Mucosa of stomach (tissue), 1 donor: Measurements from ENCODE around the gene WDR46.

Source experiments
- H3K27me3 ChIP-seq: one replicate; pipeline ENCODE4 v1.7.0; 2013; ENCODE audit warnings: mild to moderate bottlenecking, low read length; ENCODE audit not compliant: control insufficient read depth, insufficient read depth
- H3K36me3 ChIP-seq: one replicate; pipeline ENCODE4 v1.7.0; 2013; ENCODE audit warnings: low read length; ENCODE audit not compliant: control insufficient read depth, insufficient read depth
- H3K4me1 ChIP-seq: one replicate; pipeline ENCODE4 v1.7.0; 2013; ENCODE audit warnings: mild to moderate bottlenecking, low read length; ENCODE audit not compliant: control insufficient read depth, insufficient read depth
- H3K4me3 ChIP-seq: one replicate; pipeline ENCODE4 v1.7.0; 2013; ENCODE audit warnings: low read length
- H3K9ac ChIP-seq: one replicate; pipeline ENCODE4 v1.7.0; 2013; ENCODE audit warnings: mild to moderate bottlenecking, low read length, moderate library complexity
- H3K9me3 ChIP-seq: one replicate; pipeline ENCODE4 v1.7.0; 2013; ENCODE audit warnings: mild to moderate bottlenecking, low read length, moderate library complexity; ENCODE audit not compliant: control insufficient read depth
- donor health status: Pancreatic carcinoma.

The WDR46 gene

DNA sequence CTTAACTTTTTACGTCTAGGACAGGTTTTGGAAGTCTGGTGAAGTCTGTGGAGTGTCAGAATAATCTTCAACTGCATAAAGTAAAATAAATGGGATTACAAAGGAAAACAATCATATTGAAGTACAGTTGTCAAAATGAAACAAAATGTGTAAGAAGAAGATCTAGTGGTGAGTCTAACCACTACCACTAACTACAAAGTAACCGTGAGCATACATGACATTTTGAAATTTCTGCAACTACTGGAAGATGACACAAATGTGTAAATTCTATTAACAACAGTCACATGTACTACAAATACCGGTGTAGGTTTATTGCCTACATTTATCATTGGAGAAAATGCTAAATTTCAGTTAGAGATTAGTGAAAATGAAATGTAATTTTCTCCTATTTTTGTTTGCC is 47.1 kb downstream of the WDR46 start:
- Histone ChIP-seq H3K27me3 (no peaks in the 10 kb centered on the region), H3K9ac (no peak overlapping the region), H3K9me3 (no peaks in the 10 kb centered on the region), H3K4me1 (no peaks in the 10 kb centered on the region), H3K36me3 (no peaks in the 10 kb centered on the region), H3K4me3 (no peak overlapping the region)

DNA sequence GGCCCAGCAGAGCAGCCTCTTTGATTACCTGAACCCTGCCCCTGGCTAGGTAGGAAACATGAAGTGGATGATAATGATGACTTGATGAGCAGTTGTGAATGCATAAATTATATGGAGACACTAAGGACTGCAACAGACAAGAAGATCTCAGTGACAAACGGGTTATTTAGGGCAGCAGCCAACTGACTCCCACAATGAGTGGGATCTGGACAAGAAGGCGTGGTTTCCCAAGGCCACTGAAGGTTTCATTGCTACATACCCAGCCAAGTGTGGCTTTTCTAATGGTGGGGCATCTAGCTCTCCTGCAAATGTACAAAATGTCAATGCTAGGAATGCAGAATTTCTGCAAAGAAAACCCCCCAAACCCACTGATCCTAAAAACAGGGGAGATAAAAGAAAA is 51.3 kb downstream of the WDR46 start:
- Histone ChIP-seq H3K27me3 (peaks cover 9% of the 10 kb centered on the region), H3K4me3 (no peak overlapping the region), H3K9me3 (no peaks in the 10 kb centered on the region), H3K9ac (no peak overlapping the region), H3K4me1 (no peaks in the 10 kb centered on the region), H3K36me3 (no peaks in the 10 kb centered on the region)

DNA sequence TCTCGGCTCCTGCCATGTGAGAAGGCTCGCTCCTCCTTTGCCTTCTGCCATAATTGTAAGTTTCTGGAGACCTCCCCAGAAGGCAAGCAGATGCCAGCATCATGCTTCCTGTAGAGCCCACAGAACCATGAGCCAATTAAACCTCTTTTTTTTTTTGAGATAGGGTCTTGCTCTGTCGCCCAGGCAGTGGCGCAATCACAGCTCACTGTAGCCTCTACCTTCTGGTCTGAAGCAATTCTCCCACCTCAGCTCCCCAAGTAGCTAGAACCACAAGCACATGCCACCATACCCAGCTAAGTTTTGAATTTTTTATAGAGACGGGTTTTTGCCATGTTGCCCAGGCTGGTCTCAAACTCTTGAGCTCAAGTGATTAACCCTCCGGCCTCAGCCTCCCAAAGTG is 52.2 kb downstream of the WDR46 start:
- no peaks in the 10 kb centered on the region for H3K36me3 ChIP-seq
- H3K9me3 ChIP-seq, result no peaks in the 10 kb centered on the region
- no peak overlapping the region for H3K9ac ChIP-seq
- H3K4me3 ChIP-seq, result no peak overlapping the region
- H3K27me3 ChIP-seq, result peaks cover 13% of the 10 kb centered on the region
- no peaks in the 10 kb centered on the region for H3K4me1 ChIP-seq

DNA sequence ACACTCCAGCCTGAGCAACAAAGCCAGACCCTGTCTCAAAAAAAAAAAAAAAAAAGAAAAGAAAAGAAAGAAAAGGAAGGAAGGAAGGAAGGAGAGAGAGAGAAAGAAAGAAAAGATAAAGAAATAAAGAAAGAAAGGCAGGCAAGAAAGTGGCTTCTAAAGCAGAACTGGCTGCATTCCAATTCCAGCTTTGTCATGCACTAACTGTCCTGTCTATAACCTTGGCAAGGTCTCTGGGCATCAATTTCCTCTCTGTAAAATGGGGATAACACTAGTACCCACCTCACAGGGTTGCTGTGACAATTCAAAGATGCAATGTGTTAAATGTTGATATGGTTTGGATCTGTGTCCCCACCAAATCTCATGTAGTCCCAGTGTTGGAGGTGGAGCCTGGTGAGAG is 52.7 kb downstream of the WDR46 start:
- H3K27me3 ChIP-seq, result peaks cover 13% of the 10 kb centered on the region
- no peaks in the 10 kb centered on the region for H3K36me3 ChIP-seq
- H3K4me3 ChIP-seq, result no peak overlapping the region
- H3K4me1 ChIP-seq, result no peaks in the 10 kb centered on the region
- H3K9ac ChIP-seq, result no peak overlapping the region
- H3K9me3 ChIP-seq, result no peaks in the 10 kb centered on the region

DNA sequence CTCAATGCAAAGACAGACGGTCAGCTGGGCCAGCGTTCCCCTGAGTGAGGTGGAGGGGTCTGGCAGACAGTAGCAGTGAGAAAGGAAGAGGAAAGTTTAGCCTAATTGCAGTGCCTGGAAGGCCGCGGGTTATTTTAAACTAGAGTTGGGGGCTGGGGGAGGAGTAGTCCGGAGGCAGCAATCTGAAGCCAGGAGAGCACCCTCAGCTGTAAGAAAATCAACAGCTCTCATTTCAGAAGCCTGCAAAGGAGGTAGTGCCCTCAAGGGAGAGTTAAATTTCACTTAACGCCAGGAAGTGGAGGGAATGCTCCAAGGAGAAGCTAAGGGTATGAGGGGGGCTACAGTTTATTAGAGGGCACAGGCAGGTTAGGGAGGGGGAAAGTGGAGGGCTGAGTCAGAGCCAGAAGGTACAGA is 53.8 kb downstream of the WDR46 start:
- H3K4me1 ChIP-seq, result no peaks in the 10 kb centered on the region
- H3K9ac ChIP-seq, result no peak overlapping the region
- H3K27me3 ChIP-seq, result peaks cover 13% of the 10 kb centered on the region
- H3K9me3 ChIP-seq, result no peaks in the 10 kb centered on the region
- no peak overlapping the region for H3K4me3 ChIP-seq
- no peaks in the 10 kb centered on the region for H3K36me3 ChIP-seq
